DOHH2 (cell line): ENCODE measurements around the gene ASPSCR1.

Experiments
- H3F3A ChIP-seq: fragments of 200-600 bp; sonication (generic), shearing (Covaris generic); 2 replicates; pipeline ENCODE4 v1.6.0; 2016; ENCODE audit warnings: antibody characterized with exemption, mild to moderate bottlenecking; ENCODE audit not compliant: control insufficient read depth, insufficient read depth
- H3K27ac ChIP-seq: fragments of 200-600 bp; sonication (generic); 2 replicates; pipeline ENCODE4 v1.5.1; 2014; ENCODE audit warnings: low read depth, mild to moderate bottlenecking, low read length, moderate library complexity
- H3K27me3 ChIP-seq: fragments of 200-600 bp; sonication (generic); 2 replicates; pipeline ENCODE4 v1.6.1; 2014; ENCODE audit warnings: mild to moderate bottlenecking, low read length, mixed read lengths; ENCODE audit not compliant: control insufficient read depth
- H3K36me3 ChIP-seq: fragments of 200-600 bp; sonication (generic); 2 replicates; pipeline ENCODE4 v1.6.1; 2014; ENCODE audit warnings: mild to moderate bottlenecking, low read length, moderate library complexity, mixed read lengths; ENCODE audit not compliant: control insufficient read depth
- H3K4me1 ChIP-seq: fragments of 200-600 bp; sonication (generic); 2 replicates; pipeline ENCODE4 v1.6.1; 2014; ENCODE audit warnings: mild to moderate bottlenecking, low read length, mixed read lengths; ENCODE audit not compliant: control insufficient read depth
- H3K4me2 ChIP-seq: fragments of 200-600 bp; sonication (generic); 2 replicates; pipeline ENCODE4 v1.6.0; 2014; ENCODE audit warnings: mild to moderate bottlenecking, low read length, moderate library complexity
- H3K4me3 ChIP-seq: fragments of 200-600 bp; sonication (generic); 2 replicates; pipeline ENCODE4 v1.5.1; 2014; ENCODE audit warnings: mild to moderate bottlenecking, low read length, mixed read lengths
- H3K79me2 ChIP-seq: fragments of 200-600 bp; sonication (generic); 2 replicates; pipeline ENCODE4 v1.6.1; 2014; ENCODE audit warnings: mild to moderate bottlenecking, low read length, mixed read lengths; ENCODE audit not compliant: control insufficient read depth
- H3K9me2 ChIP-seq: fragments of 200-600 bp; sonication (generic); replicated peaks from 2 replicates; pipeline ENCODE4 v1.6.1; 2014; ENCODE audit warnings: mild to moderate bottlenecking, low read length, mixed read lengths; ENCODE audit not compliant: control insufficient read depth
- H3K9me3 ChIP-seq: fragments of 200-600 bp; sonication (generic); 2 replicates; pipeline ENCODE4 v1.6.1; 2014; ENCODE audit warnings: antibody characterized with exemption, low read length, mixed read lengths; ENCODE audit not compliant: control insufficient read depth, insufficient read depth
- H4K20me1 ChIP-seq: fragments of 200-600 bp; sonication (generic); 2 replicates; pipeline ENCODE4 v1.6.0; 2014; ENCODE audit warnings: low read depth, mild to moderate bottlenecking, antibody characterized with exemption, low read length, moderate library complexity; ENCODE audit not compliant: control insufficient read depth, insufficient read depth
- EZH2phosphoT487 ChIP-seq: fragments of 200-600 bp; sonication (generic); IDR thresholded peaks from 2 replicates; pipeline ENCODE4 v1.6.1; 2017; ENCODE audit warnings: borderline replicate concordance, mild to moderate bottlenecking, antibody characterized with exemption, low read length, moderate library complexity, mixed read lengths
- TF ChIP-seq, protein P1 (sequence below): fragments of 200-600 bp; sonication (generic); IDR thresholded peaks from one replicate; pipeline ENCODE4 v1.5.1; 2014; ENCODE audit warnings: antibody characterized with exemption, mild to moderate bottlenecking, low read depth, low read length; ENCODE audit not compliant: poor library complexity, severe bottlenecking

Gene ASPSCR1

GRCh38 chr17:81998212-81998611 lies 20.8 kb downstream of the ASPSCR1 start:
- Histone ChIP-seq H3K36me3 (no peaks in the 10 kb centered on the region), H3K79me2 (no peaks in the 10 kb centered on the region), H3F3A (no peaks in the 10 kb centered on the region), H3K9me3 (no peaks in the 10 kb centered on the region), H3K4me2 (no peak overlapping the region), H3K4me1 (no peaks in the 10 kb centered on the region), H3K4me3 (no peak overlapping the region), H3K27ac (no peak overlapping the region), H3K27me3 (no peaks in the 10 kb centered on the region), H4K20me1 (no peaks in the 10 kb centered on the region), H3K9me2 (no peaks in the 10 kb centered on the region)
- TF ChIP-seq EZH2phosphoT487: no peak
- TF ChIP-seq, protein P1, sequence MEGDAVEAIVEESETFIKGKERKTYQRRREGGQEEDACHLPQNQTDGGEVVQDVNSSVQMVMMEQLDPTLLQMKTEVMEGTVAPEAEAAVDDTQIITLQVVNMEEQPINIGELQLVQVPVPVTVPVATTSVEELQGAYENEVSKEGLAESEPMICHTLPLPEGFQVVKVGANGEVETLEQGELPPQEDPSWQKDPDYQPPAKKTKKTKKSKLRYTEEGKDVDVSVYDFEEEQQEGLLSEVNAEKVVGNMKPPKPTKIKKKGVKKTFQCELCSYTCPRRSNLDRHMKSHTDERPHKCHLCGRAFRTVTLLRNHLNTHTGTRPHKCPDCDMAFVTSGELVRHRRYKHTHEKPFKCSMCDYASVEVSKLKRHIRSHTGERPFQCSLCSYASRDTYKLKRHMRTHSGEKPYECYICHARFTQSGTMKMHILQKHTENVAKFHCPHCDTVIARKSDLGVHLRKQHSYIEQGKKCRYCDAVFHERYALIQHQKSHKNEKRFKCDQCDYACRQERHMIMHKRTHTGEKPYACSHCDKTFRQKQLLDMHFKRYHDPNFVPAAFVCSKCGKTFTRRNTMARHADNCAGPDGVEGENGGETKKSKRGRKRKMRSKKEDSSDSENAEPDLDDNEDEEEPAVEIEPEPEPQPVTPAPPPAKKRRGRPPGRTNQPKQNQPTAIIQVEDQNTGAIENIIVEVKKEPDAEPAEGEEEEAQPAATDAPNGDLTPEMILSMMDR: no peak

DNA sequence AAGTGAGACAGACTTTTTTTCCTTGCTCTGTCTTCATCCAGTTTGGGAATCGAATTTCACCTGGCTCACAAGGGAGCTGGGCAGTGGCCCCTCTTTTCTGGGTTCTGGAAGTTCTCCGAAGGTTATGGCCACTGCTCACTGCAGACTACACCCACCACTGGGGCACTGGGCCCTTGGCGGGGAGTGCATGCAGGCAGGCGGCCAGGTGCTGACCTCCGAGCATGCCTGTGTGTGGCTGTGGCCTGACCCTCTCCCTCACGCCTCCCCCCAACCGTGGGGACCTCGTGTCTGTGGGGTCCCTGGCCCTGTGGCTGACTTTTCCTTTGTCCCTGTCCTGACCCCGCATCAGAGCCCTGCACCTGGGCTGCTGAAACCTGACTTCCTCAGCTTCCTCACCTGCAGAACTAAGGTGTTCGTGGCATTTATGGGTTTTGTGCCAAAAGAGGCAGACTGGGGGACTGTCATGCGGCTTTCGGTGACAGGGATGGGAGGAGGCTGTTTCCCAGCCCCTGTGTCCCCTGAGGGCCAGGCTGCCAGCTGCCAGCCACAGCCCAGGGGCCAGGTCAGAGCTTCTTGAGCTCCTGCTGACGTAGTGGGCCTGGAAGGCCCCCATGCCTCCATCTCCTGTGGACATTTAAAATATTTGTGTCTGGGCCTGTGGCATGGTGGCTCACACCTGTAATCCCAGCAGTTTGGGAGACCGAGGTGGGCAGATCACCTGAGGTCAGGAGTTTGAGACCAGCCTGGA lies 21.4 kb downstream of the ASPSCR1 start:
- H3K9me3 ChIP-seq: no peaks in the 10 kb centered on the region
- no peaks in the 10 kb centered on the region for H3K27me3 ChIP-seq
- no peak overlapping the region for H3K4me2 ChIP-seq
- no peaks in the 10 kb centered on the region for H3K36me3 ChIP-seq
- no peaks in the 10 kb centered on the region for H3K4me1 ChIP-seq
- no peaks in the 10 kb centered on the region for H4K20me1 ChIP-seq
- no peak overlapping the region for H3K4me3 ChIP-seq
- TF ChIP-seq, protein P1: no peak
- no peak for TF ChIP-seq EZH2phosphoT487
- no peak overlapping the region for H3K27ac ChIP-seq
- H3K9me2 ChIP-seq: no peaks in the 10 kb centered on the region
- no peaks in the 10 kb centered on the region for H3K79me2 ChIP-seq
- H3F3A ChIP-seq: no peaks in the 10 kb centered on the region

DNA sequence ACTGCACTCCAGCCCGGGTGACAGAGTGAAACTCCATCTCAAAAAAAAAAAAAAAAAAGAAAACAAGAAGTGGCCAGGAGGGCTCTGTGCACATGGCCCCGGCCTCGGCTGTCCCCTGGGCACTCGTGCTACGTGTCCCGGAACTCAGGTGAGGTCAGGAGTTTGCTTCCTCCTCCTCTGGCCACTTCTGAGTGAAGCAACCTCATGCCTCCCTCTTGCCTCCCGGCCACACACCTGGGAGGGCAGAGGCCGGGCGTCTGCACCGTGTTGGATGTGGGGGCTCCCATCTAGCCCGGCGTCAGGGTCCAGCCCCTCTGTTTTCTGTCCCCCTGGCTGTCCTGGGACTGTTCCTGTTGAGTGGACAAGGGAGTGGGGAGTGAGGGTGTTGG lies 22.2 kb downstream of the ASPSCR1 start:
- H4K20me1 ChIP-seq: no peaks in the 10 kb centered on the region
- no peak for TF ChIP-seq EZH2phosphoT487
- TF ChIP-seq, protein P1: no peak
- no peak overlapping the region for H3K4me2 ChIP-seq
- H3K4me1 ChIP-seq: no peaks in the 10 kb centered on the region
- no peaks in the 10 kb centered on the region for H3K9me2 ChIP-seq
- no peak overlapping the region for H3K27ac ChIP-seq
- H3K79me2 ChIP-seq: no peaks in the 10 kb centered on the region
- no peak overlapping the region for H3K4me3 ChIP-seq
- H3K36me3 ChIP-seq: no peaks in the 10 kb centered on the region
- no peaks in the 10 kb centered on the region for H3K27me3 ChIP-seq
- no peaks in the 10 kb centered on the region for H3F3A ChIP-seq
- no peaks in the 10 kb centered on the region for H3K9me3 ChIP-seq
